Measurements from ENCODE around the gene TRPT1.

Gene TRPT1

GRCh38 chr11:64224891-64225607 is 937 bp downstream of the TRPT1 start:
- no peak for DNase-seq (ENCODE audit: low spot score)
- no peak for TF ChIP-seq CTCF (IDR thresholded peaks at IDR 0.05; ENCODE audit: extremely low read depth, missing control alignments)

- TF ChIP-seq CTCF (IDR thresholded peaks at IDR 0.05; ENCODE audit: extremely low read depth, missing control alignments), result no peak
- DNase-seq (ENCODE audit: low spot score), result no peak
Measured at GRCh38 chr11:64224151-64224890, 1.7 kb downstream of the TRPT1 start.

- TF ChIP-seq CTCF (IDR thresholded peaks at IDR 0.05; ENCODE audit: extremely low read depth, missing control alignments), result no peak
Measured at GRCh38 chr11:64223001-64223651, 2.9 kb downstream of the TRPT1 start.

GRCh38 chr11:64222651-64223000 is 3.4 kb downstream of the TRPT1 start:
- no peak for TF ChIP-seq CTCF (IDR thresholded peaks at IDR 0.05; ENCODE audit: extremely low read depth, missing control alignments)
- DNase-seq (ENCODE audit: low spot score), result no peak

More at GRCh38 chr11:64223001-64223651, 2.9 kb downstream of the TRPT1 start:
- DNase-seq (ENCODE audit: low spot score), result no peak

- DNase-seq (ENCODE audit: low spot score), result no peak
- TF ChIP-seq CTCF (IDR thresholded peaks at IDR 0.05; ENCODE audit: extremely low read depth, missing control alignments), result no peak
Measured at GRCh38 chr11:64220798-64221197, 5.2 kb downstream of the TRPT1 start.

- DNase-seq (ENCODE audit: low spot score), result no peak
- TF ChIP-seq CTCF (IDR thresholded peaks at IDR 0.05; ENCODE audit: extremely low read depth, missing control alignments), result no peak
Measured at GRCh38 chr11:64220271-64220670, 5.7 kb downstream of the TRPT1 start.

GRCh38 chr11:64219755-64220154 is 6.2 kb downstream of the TRPT1 start:
- no peak for TF ChIP-seq CTCF (IDR thresholded peaks at IDR 0.05; ENCODE audit: extremely low read depth, missing control alignments)
- DNase-seq (ENCODE audit: low spot score), result no peak
